ENCODE results near the gene PRDM15. TPM values are rescaled to one million over a fixed set of nuclear protein-coding genes. Genes with fewer than 3 reads are reported as not detected.

The PRDM15 gene
- total and polyA plus RNA-seq, 8 donors, result 6.2 to 10.0 (median 7.3) TPM

GRCh38 chr21:41892726-41893125 lies 13.6 kb upstream of the PRDM15 start:
- ATAC-seq, result no peak
- Histone ChIP-seq H3K4me1 (peaks cover 0 to 3% of the 10 kb centered on the region in 2 donors), H3K4me3 (no peak overlapping the region), H3K27ac (no peak overlapping the region), H3K9me3 (no peaks in the 10 kb centered on the region), H3K36me3 (peaks cover 0 to 13% of the 10 kb centered on the region in 2 donors), H3K27me3 (no peaks in the 10 kb centered on the region)
- intact Hi-C loops (cut with DNase I), result no loop called here
- TF ChIP-seq CTCF (IDR thresholded peaks at IDR 0.05), result no peak
- DNase-seq, result no peak

- no peak for ATAC-seq
- intact Hi-C loops (cut with DNase I), result no loop called here
- H3K36me3 ChIP-seq, result peaks cover 0 to 13% of the 10 kb centered on the region in 2 donors
- TF ChIP-seq CTCF (IDR thresholded peaks at IDR 0.05), result no peak
- H3K27ac ChIP-seq, result no peak overlapping the region
- no peak overlapping the region for H3K4me3 ChIP-seq
- no peaks in the 10 kb centered on the region for H3K9me3 ChIP-seq
- H3K27me3 ChIP-seq, result no peaks in the 10 kb centered on the region
- no peak for DNase-seq
- peaks cover 0 to 2% of the 10 kb centered on the region in 2 donors for H3K4me1 ChIP-seq
Measured at GRCh38 chr21:41891132-41891531, 12.0 kb upstream of the PRDM15 start.

GRCh38 chr21:41890355-41890754 lies 11.2 kb upstream of the PRDM15 start:
- Histone ChIP-seq H3K4me1 (no peaks in the 10 kb centered on the region), H3K27ac (no peak overlapping the region), H3K4me3 (no peak overlapping the region), H3K27me3 (no peaks in the 10 kb centered on the region), H3K9me3 (no peaks in the 10 kb centered on the region), H3K36me3 (peaks cover 0 to 13% of the 10 kb centered on the region in 2 donors)
- no peak for TF ChIP-seq CTCF (IDR thresholded peaks at IDR 0.05)
- DNase-seq (no peak), ATAC-seq (no peak)
- intact Hi-C loops (cut with DNase I), result no loop called here

GRCh38 chr21:41888749-41889376 lies 9.7 kb upstream of the PRDM15 start:
- H3K9me3 ChIP-seq, result no peaks in the 10 kb centered on the region
- ATAC-seq, result no peak
- peaks cover 0 to 6% of the 10 kb centered on the region in 2 donors for H3K36me3 ChIP-seq
- H3K4me1 ChIP-seq, result no peaks in the 10 kb centered on the region
- H3K4me3 ChIP-seq, result no peak overlapping the region
- H3K27ac ChIP-seq, result no peak overlapping the region
- H3K27me3 ChIP-seq, result no peaks in the 10 kb centered on the region
- no peak for DNase-seq
- intact Hi-C loops (cut with DNase I), result no loop called here
- no peak for TF ChIP-seq CTCF (IDR thresholded peaks at IDR 0.05)

GRCh38 chr21:41887667-41888066 lies 8.5 kb upstream of the PRDM15 start:
- no peak for DNase-seq
- Histone ChIP-seq H3K27ac (no peak overlapping the region), H3K36me3 (peaks cover 0 to 4% of the 10 kb centered on the region in 2 donors), H3K27me3 (no peaks in the 10 kb centered on the region), H3K4me3 (no peak overlapping the region), H3K4me1 (no peaks in the 10 kb centered on the region), H3K9me3 (no peaks in the 10 kb centered on the region)
- no peak for ATAC-seq
- no peak for TF ChIP-seq CTCF (IDR thresholded peaks at IDR 0.05)
- intact Hi-C loops (cut with DNase I), result no loop called here

Measured in left lung (tissue), 10 donors.